HepG2 (cell line): ENCODE data around the gene CCDC195.

Source experiments
- MYC ChIP-seq: sonication (generic); formaldehyde crosslinking; IDR thresholded peaks from 2 replicates; pipeline ENCODE4 v1.9.0; 2021; ENCODE audit warnings: missing genetic modification reagents, borderline replicate concordance
- PBX3 ChIP-seq: sonication (generic); formaldehyde crosslinking; IDR thresholded peaks from 2 replicates; pipeline ENCODE4 v1.8.1; 2023; ENCODE audit warnings: missing genetic modification reagents, inconsistent platforms, borderline replicate concordance

GRCh38 chr2:224659714-224660113 lies 56.5 kb downstream of the CCDC195 start:
- TF ChIP-seq PBX3 (CRISPR knock-in tag) (no peak), MYC (no peak)
